22Rv1 (cell line): ENCODE data around the gene TRAPPC5.

Experiments
- H3K27ac ChIP-seq: fragments of 450-650 bp; 2 replicates; pipeline ENCODE4 v1.5.1; 2017
- CTCF ChIP-seq: fragments of 450-650 bp; IDR thresholded peaks from 2 replicates; pipeline ENCODE4 v1.5.1; 2017; ENCODE audit warnings: mild to moderate bottlenecking
- ZFX ChIP-seq: fragments of 450-650 bp; IDR thresholded peaks from 2 replicates; pipeline ENCODE4 v1.6.1; 2017; ENCODE audit warnings: antibody characterized with exemption, borderline replicate concordance

Gene TRAPPC5

GRCh38 chr19:7661744-7662538 is 18.7 kb upstream of the TRAPPC5 start:
- H3K27ac ChIP-seq = no peak overlapping the region

GRCh38 chr19:7662657-7663056 is 18.0 kb upstream of the TRAPPC5 start:
- no peak overlapping the region for H3K27ac ChIP-seq
- no peak for TF ChIP-seq CTCF
- no peak for TF ChIP-seq ZFX

More at GRCh38 chr19:7661744-7662538, 18.7 kb upstream of the TRAPPC5 start:
- TF ChIP-seq ZFX (no peak), CTCF (no peak)

GRCh38 chr19:7663706-7664105 is 16.9 kb upstream of the TRAPPC5 start:
- TF ChIP-seq ZFX (no peak), CTCF (no peak)

GRCh38 chr19:7665076-7665475 is 15.6 kb upstream of the TRAPPC5 start:
- TF ChIP-seq ZFX (no peak), CTCF (no peak)
- H3K27ac ChIP-seq = no peak overlapping the region

More at GRCh38 chr19:7663706-7664105, 16.9 kb upstream of the TRAPPC5 start:
- no peak overlapping the region for H3K27ac ChIP-seq

GRCh38 chr19:7668842-7669241 is 11.8 kb upstream of the TRAPPC5 start, which contains the start of gene RETN:
RETN (plus strand) TSS chr19:7669049; CDS start chr19:7669327, 278 bp downstream.
- TF ChIP-seq ZFX (no peak), CTCF (no peak)
- H3K27ac ChIP-seq = no peak within 1 kb of the TSS

- no peak for TF ChIP-seq ZFX
- no peak for TF ChIP-seq CTCF
- H3K27ac ChIP-seq = no peak overlapping the region
Observed at GRCh38 chr19:7669641-7670040, 11.0 kb upstream of the TRAPPC5 start.

- no peak for TF ChIP-seq ZFX
- no peak for TF ChIP-seq CTCF
- H3K27ac ChIP-seq = no peak overlapping the region
Observed at GRCh38 chr19:7670150-7670783, 10.4 kb upstream of the TRAPPC5 start.
